HUES6 (cell line): Measurements from ENCODE around the gene HMGCS2.
"Not testable (repeated sequence)": the region's sequence is repeated elsewhere in the genome, so short reads cannot be mapped to it uniquely, and the experiment has no call there.

ENCODE experiments used
- H3K27ac ChIP-seq: 2 replicates; pipeline ENCODE4 v1.7.0; 2013; ENCODE audit warnings: low read depth, mild to moderate bottlenecking, low read length, inconsistent platforms
- H3K27me3 ChIP-seq: 2 replicates; pipeline ENCODE4 v1.6.1; 2013; ENCODE audit warnings: low read length; ENCODE audit not compliant: control insufficient read depth, insufficient read depth
- H3K36me3 ChIP-seq: 2 replicates; pipeline ENCODE4 v1.6.1; 2013; ENCODE audit warnings: low read length; ENCODE audit not compliant: control insufficient read depth, insufficient read depth
- H3K4me1 ChIP-seq: 2 replicates; pipeline ENCODE4 v1.6.1; 2013; ENCODE audit warnings: low read length; ENCODE audit not compliant: control insufficient read depth, insufficient read depth
- H3K4me3 ChIP-seq: 2 replicates; pipeline ENCODE4 v1.5.1; 2013; ENCODE audit warnings: low read depth, low read length
- H3K9ac ChIP-seq: one replicate; pipeline ENCODE4 v1.6.1; 2013; ENCODE audit warnings: mild to moderate bottlenecking, low read length
- H3K9me3 ChIP-seq: 2 replicates; pipeline ENCODE4 v1.6.1; 2013; ENCODE audit warnings: low read depth, low read length; ENCODE audit not compliant: control insufficient read depth, insufficient read depth

The HMGCS2 gene

GRCh38 chr1:119713749-119714456 is 54.8 kb downstream of the HMGCS2 start:
- Histone ChIP-seq H3K9me3 (no peaks in the 10 kb centered on the region), H3K4me1 (peaks cover 39% of the 10 kb centered on the region), H3K27ac (peak overlapping the region; percentile 81), H3K27me3 (no peaks in the 10 kb centered on the region), H3K36me3 (peaks cover 13% of the 10 kb centered on the region), H3K9ac (peak overlapping the region; percentile 97), H3K4me3 (peak overlapping the region; percentile 92)

GRCh38 chr1:119713039-119713748 is 55.5 kb downstream of the HMGCS2 start:
- Histone ChIP-seq H3K27me3 (no peaks in the 10 kb centered on the region), H3K4me3 (peak overlapping the region; percentile 92), H3K36me3 (peaks cover 13% of the 10 kb centered on the region), H3K9me3 (no peaks in the 10 kb centered on the region), H3K27ac (peak overlapping the region; percentile 81), H3K9ac (peak overlapping the region; percentile 97), H3K4me1 (peaks cover 39% of the 10 kb centered on the region)

DNA sequence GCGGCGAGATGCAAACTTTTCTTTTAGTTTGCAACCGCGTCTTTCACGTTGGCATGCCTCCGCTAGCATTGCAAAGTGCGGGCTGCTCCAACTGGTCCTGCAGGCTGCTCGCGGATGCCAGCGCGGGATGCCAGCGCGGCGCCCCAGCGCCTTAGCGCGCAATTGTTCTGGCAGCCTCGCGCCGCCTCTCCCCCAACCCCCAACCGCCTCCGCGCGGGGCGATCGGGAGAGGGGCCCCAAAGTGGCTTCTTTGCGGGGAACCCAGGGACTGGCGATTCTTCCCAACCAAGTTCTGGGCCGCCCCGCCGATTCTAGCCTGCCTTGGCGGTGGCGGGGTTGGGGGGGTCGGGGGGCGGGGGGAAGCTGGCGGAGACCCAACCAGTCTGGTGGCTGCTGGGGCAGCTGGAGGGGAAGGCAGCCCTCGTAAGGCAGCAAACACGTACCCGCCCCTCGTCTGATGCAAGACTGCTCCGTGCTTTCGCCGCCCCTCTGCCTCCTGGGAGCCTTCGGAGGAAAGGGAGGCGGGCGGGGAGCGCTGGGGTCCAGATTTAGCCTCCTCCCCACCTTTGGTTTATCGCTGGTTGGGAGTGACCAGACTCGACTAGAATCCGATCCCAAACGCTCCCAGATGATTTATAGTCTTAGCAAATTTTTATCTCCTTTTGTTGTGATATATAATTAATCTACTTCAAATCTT is 56.2 kb downstream of the HMGCS2 start:
- peaks cover 13% of the 10 kb centered on the region for H3K36me3 ChIP-seq
- peaks cover 37% of the 10 kb centered on the region for H3K4me1 ChIP-seq
- H3K9me3 ChIP-seq = no peaks in the 10 kb centered on the region
- H3K27me3 ChIP-seq = no peaks in the 10 kb centered on the region
- H3K27ac ChIP-seq = peak overlapping the region; percentile 88
- peak overlapping the region; percentile 92 for H3K4me3 ChIP-seq
- peak overlapping the region; percentile 97 for H3K9ac ChIP-seq

GRCh38 chr1:119711804-119712341 is 56.8 kb downstream of the HMGCS2 start, which contains the start of gene PHGDH:
Gene PHGDH, plus strand, starts transcription at chr1:119711934. Its CDS starts 89 bp downstream, at chr1:119712023.
- Histone ChIP-seq H3K27ac (peak within 1 kb of the TSS; percentile 88), H3K9ac (peak within 1 kb of the TSS; percentile 97), H3K4me1 (peaks cover 36% of the 10 kb centered on the region), H3K4me3 (peak within 1 kb of the TSS; percentile 92), H3K9me3 (no peaks in the 10 kb centered on the region), H3K27me3 (no peaks in the 10 kb centered on the region), H3K36me3 (peaks cover 13% of the 10 kb centered on the region)

DNA sequence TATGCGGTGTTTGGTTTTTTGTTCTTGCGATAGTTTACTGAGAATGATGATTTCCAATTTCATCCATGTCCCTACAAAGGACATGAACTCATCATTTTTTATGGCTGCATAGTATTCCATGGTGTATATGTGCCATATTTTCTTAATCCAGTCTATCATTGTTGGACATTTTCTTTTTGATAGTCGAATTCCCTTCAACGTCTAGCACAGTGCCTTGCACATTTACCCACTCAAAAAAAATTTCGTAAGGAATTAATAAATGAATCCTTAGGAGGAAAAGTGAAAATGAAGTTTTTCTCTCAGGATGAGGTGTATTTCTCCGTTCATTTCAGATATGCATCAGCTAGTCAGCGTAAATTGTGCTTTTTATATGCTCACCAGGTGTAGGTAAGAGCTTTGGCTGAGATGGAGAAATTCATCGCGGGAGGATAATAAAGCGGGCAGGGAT is 57.3 kb downstream of the HMGCS2 start:
- H3K36me3 ChIP-seq = peaks cover 13% of the 10 kb centered on the region
- H3K27me3 ChIP-seq, H3K27ac ChIP-seq, H3K9me3 ChIP-seq: not testable (repeated sequence)
- peaks cover 33% of the 10 kb centered on the region for H3K4me1 ChIP-seq
- peak overlapping the region; percentile 92 for H3K4me3 ChIP-seq
- peak overlapping the region; percentile 97 for H3K9ac ChIP-seq

DNA sequence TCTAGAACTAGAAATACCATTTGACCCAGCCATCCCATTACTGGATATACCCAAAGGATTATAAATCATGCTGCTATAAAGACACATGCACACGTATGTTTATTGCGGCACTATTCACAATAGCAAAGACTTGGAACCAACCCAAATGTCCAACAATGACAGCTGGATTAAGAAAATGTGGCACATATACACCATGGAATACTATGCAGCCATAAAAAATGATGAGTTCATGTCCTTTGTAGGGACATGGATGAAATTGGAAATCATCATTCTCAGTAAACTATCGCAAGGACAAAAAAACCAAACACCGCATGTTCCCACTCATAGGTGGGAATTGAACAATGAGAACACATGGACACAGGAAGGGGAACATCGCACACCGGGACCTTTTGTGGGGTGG is 62.1 kb downstream of the HMGCS2 start:
- H3K4me1 ChIP-seq, H3K9ac ChIP-seq, H3K27ac ChIP-seq, H3K27me3 ChIP-seq, H3K4me3 ChIP-seq, H3K36me3 ChIP-seq: not testable (repeated sequence)
- peaks cover 16% of the 10 kb centered on the region for H3K9me3 ChIP-seq

- H3K4me1 ChIP-seq = no peaks in the 10 kb centered on the region
- no peak overlapping the region for H3K4me3 ChIP-seq
- H3K36me3 ChIP-seq = no peaks in the 10 kb centered on the region
- H3K27me3 ChIP-seq = no peaks in the 10 kb centered on the region
- no peak overlapping the region for H3K27ac ChIP-seq
- H3K9ac ChIP-seq = no peak overlapping the region
- peaks cover 30% of the 10 kb centered on the region for H3K9me3 ChIP-seq
Measured at GRCh38 chr1:119703666-119704450, 64.8 kb downstream of the HMGCS2 start.

DNA sequence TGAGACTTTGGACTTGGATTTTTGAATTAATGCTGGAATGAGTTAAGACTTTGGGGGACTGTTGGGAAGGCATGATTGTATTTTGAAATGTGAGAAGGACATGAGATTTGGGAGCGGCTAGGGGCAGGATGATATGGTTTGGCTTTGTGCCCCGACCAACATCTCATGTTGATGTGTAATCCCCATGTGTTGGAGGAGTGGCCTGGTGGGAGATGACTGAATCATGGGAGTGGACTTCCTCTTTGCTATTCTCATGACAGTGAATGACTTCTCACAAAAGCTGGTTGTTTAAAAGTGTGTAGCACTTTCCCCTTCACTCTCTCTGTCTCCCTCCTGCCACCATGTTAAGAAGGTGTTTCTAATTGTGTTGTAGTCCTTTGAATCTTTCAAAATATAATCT is 66.3 kb downstream of the HMGCS2 start:
- H3K27me3 ChIP-seq = no peaks in the 10 kb centered on the region
- H3K9me3 ChIP-seq = peaks cover 30% of the 10 kb centered on the region
- H3K27ac ChIP-seq = no peak overlapping the region
- no peaks in the 10 kb centered on the region for H3K36me3 ChIP-seq
- no peak overlapping the region for H3K9ac ChIP-seq
- H3K4me1 ChIP-seq = no peaks in the 10 kb centered on the region
- no peak overlapping the region for H3K4me3 ChIP-seq

DNA sequence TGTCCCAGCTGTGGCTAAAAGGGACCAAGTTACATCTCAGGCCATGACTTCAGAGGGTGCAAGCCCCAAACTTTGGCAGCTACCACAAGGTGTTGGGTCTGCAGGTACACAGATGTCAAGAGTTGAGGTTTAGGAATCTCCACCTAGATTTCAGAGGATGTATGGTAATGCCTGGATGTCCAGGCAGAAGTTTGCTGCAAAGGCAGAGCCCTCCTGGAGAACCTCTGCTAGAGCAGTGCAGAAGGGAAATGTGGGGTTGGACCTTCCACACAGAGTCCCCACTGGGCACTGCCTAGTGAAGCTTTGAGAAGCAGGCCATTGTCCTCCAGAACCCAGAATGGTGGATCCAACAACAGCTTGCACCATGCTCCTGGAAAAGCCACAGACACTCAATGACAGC is 67.0 kb downstream of the HMGCS2 start:
- Histone ChIP-seq H3K27me3 (no peaks in the 10 kb centered on the region), H3K36me3 (no peaks in the 10 kb centered on the region), H3K9me3 (peaks cover 30% of the 10 kb centered on the region), H3K4me3 (no peak overlapping the region), H3K27ac (no peak overlapping the region), H3K4me1 (no peaks in the 10 kb centered on the region), H3K9ac (no peak overlapping the region)

GRCh38 chr1:119700326-119700725 is 68.4 kb downstream of the HMGCS2 start:
- Histone ChIP-seq H3K9me3 (peaks cover 30% of the 10 kb centered on the region), H3K4me1 (no peaks in the 10 kb centered on the region), H3K9ac (no peak overlapping the region), H3K27me3 (no peaks in the 10 kb centered on the region), H3K36me3 (no peaks in the 10 kb centered on the region), H3K27ac (no peak overlapping the region), H3K4me3 (no peak overlapping the region)
